NCI-H128 (cell line): Measurements from ENCODE around the gene ESRRA.

Source experiments
- DNase-seq: peaks from one replicate; lab custom pipeline; 2025; ENCODE audit not compliant: unreplicated experiment; lab: John Stamatoyannopoulos, UW

ESRRA gene

DNA sequence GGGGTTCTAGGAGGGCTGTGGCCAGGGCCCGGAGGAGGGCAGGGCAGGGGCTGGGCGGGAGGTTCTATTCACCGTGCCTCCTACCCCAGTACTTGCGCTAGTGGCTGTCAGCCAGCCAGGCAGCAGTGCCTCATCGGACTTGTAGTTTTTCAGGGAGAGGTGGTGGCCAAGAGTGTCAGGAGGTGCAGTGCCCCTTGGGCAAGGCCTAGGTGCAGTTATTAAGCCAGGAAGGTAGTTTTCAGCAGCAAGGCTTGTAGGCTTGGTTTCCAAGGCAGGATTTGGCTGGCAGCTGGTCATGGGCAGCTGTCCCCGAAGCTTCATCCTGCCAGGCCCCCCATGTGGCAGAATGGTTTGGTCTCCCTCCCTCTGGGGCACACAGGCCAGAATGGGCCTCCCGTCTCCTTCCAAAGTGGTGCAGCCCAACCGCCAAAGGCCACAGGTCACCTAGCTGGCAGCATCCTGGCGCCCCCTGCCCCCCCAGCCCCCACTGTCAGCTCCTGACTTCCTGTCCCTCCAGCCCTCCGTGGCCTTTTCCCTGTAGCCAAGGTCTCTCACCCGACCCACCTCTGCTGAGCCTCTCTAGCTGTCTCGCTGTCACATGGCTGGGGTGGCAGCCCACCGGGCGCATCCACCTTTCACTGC, 43.2 kb downstream of the ESRRA start:
- DNase-seq = no peak

DNA sequence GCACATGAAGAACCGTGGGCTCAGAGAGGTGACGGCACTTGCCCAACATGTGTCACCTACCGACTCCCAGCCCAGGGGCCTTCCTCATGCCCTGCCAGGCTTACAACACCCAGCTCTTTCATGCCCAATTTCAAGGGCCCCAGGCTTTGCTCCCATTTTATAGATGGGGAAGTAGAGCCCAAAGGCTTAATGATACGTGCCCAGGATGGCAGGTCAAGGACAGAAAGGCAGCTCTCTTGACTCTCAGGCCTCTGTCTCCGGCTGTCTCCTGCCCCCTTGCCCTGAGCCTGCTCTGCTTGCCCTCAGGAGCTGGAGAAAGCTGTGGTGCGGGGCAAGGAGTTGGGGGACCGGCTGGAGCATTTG, 43.7 kb downstream of the ESRRA start:
- DNase-seq = no peak

DNA sequence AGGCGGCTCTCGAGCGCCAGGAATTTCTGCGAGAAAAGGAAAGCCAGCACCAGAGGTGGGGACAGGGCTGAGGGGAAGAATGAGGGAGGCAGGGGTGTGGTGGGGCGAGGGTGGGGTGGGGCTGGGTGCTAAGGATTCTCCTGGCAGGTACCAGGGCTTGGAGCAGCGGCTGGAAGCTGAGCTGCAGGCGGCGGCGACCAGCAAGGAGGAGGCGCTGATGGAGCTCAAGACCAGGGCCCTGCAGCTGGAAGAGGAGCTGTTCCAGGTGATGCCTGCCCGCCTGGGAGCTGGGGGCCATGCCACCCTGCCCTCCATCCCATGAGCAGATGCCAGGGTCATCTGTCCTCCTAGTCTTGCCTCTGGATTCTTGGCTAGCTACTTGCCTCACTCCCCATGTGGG, 44.1 kb downstream of the ESRRA start:
- DNase-seq = no peak

DNA sequence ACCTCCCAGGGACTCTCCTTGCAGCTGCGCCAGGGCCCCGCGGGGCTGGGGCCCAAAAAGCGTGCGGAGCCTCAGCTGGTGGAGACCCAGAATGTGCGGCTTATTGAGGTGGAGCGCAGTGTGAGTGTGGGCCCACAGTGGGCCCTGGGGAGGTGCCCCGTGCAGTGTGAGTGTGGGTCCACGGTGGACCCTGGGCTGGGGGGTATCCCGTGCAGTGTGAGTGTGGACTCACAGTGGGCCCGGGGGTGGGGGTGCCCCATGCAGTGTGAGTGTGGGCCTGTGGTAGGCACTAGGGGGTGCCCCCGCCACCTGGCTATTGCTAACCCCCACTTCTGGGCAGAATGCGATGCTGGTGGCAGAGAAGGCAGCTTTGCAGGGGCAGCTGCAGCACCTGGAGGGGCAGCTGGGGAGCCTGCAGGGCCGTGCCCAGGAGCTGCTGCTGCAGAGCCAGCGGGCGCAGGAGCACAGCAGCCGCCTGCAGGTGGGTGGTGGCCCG, 45.9 kb downstream of the ESRRA start:
- no peak for DNase-seq

DNA sequence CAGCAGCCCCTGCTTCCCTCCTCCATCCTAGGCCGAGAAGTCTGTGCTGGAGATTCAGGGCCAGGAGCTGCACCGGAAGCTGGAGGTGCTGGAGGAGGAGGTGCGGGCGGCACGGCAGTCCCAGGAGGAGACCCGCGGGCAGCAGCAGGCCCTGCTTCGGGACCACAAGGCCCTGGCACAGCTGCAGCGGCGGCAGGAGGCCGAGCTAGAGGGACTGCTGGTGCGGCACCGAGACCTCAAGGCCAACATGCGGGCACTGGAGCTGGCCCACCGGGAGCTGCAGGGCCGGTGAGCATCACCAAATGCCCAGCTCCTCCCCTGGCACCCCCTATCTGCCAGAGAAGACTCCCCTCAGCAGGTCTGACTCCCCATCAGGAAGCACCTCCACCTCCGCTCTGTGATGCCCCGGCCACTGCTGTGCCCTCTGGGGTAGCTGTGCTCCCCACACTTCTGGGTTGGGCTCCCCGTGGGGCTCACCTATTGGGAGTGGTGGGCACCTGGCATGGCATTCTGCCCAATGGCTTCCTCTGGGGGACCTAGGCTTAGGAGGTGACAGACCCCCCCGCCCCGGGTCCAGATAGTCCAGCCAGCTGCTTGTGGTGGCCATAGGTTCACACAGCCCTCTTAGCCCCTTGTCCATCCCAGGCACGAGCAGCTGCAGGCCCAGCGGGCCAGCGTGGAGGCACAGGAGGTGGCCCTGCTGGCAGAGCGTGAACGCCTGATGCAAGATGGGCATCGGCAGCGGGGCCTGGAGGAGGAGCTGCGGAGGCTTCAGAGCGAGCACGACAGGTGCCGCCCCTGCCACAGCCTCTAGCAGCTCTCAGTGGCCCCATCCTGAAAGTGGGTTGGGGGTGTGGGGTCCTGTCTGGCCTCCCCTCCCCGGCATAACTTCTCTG, 47.0 kb downstream of the ESRRA start:
- no peak for DNase-seq

GRCh38 chr11:64352995-64353714, 47.8 kb downstream of the ESRRA start:
- no peak for DNase-seq

DNA sequence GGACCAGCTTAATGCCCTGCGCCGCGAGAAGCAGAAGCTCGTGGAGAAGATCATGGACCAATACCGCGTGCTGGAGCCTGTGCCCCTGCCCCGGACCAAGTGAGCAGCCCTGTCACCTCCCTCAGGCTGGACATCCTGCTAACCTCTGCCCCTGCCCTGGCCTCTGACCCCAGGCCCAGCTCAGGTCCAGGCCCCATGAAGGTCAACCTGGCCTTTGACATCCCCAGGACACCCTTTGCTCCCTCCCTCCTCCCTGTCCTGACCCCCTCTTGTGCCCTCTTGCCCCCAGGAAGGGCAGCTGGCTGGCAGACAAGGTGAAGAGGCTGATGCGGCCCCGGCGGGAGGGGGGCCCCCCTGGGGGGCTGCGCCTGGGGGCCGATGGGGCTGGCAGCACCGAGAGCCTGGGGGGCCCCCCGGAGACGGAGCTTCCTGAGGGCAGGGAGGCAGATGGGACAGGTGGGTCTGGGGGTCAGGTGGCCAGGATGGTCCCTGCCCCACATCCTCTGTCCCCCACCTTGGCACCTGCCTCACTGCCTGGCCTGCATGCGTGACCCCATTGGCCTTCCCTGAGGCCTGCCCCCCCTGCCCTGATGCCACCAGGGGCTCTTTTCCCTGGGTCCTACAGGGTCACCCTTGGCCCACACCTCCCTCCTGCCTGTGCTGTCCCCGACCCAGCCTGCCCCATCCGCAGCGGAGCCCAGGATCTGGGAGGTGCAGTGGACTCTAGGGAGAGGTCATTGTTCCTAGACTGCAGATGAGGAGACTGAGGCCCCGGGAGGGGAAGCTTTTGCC, 48.6 kb downstream of the ESRRA start:
- DNase-seq = no peak

DNA sequence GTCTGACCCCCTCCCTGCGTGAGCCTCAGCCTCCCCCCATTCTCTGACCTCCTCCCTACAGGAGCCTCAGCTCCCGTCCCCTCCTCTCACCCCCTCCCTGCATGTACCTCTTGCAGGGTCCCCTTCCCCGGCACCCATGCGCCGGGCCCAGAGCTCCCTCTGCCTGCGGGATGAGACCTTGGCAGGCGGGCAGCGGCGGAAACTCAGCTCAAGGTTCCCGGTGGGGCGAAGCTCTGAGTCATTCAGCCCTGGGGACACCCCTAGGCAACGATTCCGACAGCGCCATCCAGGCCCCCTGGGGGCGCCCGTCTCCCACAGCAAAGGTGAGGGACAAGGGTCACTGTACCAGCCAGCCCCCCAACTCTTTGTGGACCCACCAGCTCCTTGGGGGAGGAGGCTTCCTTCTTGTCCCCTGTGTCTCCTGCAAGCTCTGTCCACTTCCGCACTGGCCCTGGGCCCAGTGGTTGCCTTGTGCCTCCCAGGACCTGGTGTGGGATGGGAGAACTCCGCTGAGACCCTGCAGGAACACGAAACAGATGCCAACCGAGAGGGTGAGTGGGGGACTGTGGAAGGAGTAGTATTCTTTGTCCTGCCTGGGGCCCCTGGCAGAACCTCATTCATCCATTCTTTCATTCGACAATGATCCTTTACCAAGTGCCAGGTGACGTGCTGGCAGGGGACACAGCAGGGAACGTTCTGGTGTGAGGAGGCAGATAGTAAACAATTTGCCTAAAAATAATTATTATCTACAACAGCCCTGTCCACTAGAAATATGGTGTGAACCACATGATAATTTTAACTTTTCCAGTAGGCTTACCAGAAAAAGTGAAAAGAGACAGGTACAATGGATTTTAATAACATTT, 50.0 kb downstream of the ESRRA start:
- DNase-seq = peak; percentile 44

- no peak for DNase-seq
Observed at GRCh38 chr11:64356498-64357411, 51.4 kb downstream of the ESRRA start.

- DNase-seq = no peak
Observed at GRCh38 chr11:64357446-64357845, 52.1 kb downstream of the ESRRA start.

- DNase-seq = no peak
Observed at GRCh38 chr11:64357904-64358535, 52.7 kb downstream of the ESRRA start.

GRCh38 chr11:64358536-64358906, 53.2 kb downstream of the ESRRA start:
- no peak for DNase-seq

GRCh38 chr11:64358907-64359711, 53.8 kb downstream of the ESRRA start, which contains the start of gene RPS6KA4:
Gene RPS6KA4, plus strand, starts transcription at chr11:64359162. Its CDS starts 74 bp downstream, at chr11:64359236.
- peak; percentile 26 for DNase-seq

GRCh38 chr11:64359712-64360445, 54.6 kb downstream of the ESRRA start:
- DNase-seq = no peak

- DNase-seq = no peak
Observed at GRCh38 chr11:64360448-64360921, 55.2 kb downstream of the ESRRA start.

GRCh38 chr11:64361659-64362058, 56.3 kb downstream of the ESRRA start:
- no peak for DNase-seq

DNA sequence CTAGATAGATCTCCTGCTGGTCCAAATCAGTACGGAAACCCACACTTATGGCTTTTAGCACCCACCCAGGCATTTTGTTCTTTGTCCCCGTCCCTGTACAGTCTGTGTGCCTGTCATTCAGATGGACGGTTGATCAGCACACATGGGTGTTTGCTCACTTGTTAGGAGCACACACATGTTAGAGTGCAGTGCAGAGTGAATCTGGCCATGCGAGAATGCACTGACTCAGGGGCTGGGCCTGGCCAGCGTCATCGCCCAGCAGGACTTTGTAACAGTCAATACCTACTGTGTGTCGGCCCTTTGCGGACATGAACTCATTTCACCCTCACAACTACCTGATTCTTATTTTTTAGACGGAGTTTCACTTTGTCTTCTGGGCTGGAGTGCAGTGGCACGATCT, 57.0 kb downstream of the ESRRA start:
- no peak for DNase-seq
